Measurements from ENCODE around the gene ADAMTSL2. TPM values are rescaled to one million over a fixed set of nuclear protein-coding genes. Genes with fewer than 3 reads are reported as not detected.
A peak's percentile ranks its signal among the peaks of the same experiment; 100 is the strongest.

The ADAMTSL2 gene
- polyA plus RNA-seq, 2 of the 4 experiments (the other 2 are of a cell fraction), result not detected

DNA sequence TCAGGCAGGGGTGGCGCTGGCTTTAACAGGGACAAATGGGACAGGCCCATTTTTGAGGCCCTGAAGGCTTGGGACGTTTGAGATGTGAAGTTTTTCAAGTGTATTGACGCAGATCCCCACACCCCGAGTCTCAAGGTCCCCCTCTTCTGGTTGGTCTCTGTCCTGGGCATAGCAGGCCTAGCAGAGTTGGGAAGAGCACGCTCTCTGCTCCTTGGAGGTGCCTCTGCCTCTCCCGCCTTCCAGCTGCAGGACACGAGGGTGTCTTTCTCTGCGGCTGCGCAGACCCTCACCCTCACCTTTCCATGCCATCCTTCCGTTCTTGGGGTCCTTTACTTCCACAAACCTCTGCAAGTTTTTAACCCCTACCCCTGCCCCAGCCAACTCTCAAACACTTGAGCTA, 18.6 kb downstream of the ADAMTSL2 start:
- TF ChIP-seq NR3C1 (IDR thresholded peaks at IDR 0.05) (no peak), FOSB (CRISPR knock-in tag; IDR thresholded peaks at IDR 0.05) (no peak), MAZ (IDR thresholded peaks at IDR 0.05; ENCODE audit: borderline replicate concordance, low read depth, low read length) (no peak), ZFP36 (IDR thresholded peaks at IDR 0.05; ENCODE audit: borderline replicate concordance, partially characterized antibody) (no peak), BHLHE40 (IDR thresholded peaks at IDR 0.05; ENCODE audit: low read depth, low read length) (no peak), NFE2L2 (conservative IDR thresholded peaks at IDR 0.05; ENCODE audit: low read length) (no peak), E2F6 (IDR thresholded peaks at IDR 0.05; ENCODE audit: borderline replicate concordance, low read depth) (no peak), TFCP2L1 (CRISPR knock-in tag; IDR thresholded peaks at IDR 0.05) (no peak), RARB (CRISPR knock-in tag; IDR thresholded peaks at IDR 0.05) (no peak), ZNF302 (CRISPR knock-in tag; IDR thresholded peaks at IDR 0.05) (no peak), FOXS1 (CRISPR knock-in tag; IDR thresholded peaks at IDR 0.05) (no peak), ESRRA (IDR thresholded peaks at IDR 0.05; ENCODE audit: borderline replicate concordance, low read length) (no peak), RNF2 (IDR thresholded peaks at IDR 0.05; ENCODE audit: borderline replicate concordance, low read depth) (no peak), SREBF2 (IDR thresholded peaks at IDR 0.05) (no peak), REST (IDR thresholded peaks at IDR 0.05) (no peak), NPAS2 (CRISPR knock-in tag; IDR thresholded peaks at IDR 0.05; ENCODE audit: borderline replicate concordance) (no peak), HOXB13 (CRISPR knock-in tag; IDR thresholded peaks at IDR 0.05; ENCODE audit: low read depth) (no peak)
- TF ChIP-seq, protein P1, sequence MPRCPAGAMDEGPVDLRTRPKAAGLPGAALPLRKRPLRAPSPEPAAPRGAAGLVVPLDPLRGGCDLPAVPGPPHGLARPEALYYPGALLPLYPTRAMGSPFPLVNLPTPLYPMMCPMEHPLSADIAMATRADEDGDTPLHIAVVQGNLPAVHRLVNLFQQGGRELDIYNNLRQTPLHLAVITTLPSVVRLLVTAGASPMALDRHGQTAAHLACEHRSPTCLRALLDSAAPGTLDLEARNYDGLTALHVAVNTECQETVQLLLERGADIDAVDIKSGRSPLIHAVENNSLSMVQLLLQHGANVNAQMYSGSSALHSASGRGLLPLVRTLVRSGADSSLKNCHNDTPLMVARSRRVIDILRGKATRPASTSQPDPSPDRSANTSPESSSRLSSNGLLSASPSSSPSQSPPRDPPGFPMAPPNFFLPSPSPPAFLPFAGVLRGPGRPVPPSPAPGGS (IDR thresholded peaks at IDR 0.05), result no peak
- TF ChIP-seq, protein P2, sequence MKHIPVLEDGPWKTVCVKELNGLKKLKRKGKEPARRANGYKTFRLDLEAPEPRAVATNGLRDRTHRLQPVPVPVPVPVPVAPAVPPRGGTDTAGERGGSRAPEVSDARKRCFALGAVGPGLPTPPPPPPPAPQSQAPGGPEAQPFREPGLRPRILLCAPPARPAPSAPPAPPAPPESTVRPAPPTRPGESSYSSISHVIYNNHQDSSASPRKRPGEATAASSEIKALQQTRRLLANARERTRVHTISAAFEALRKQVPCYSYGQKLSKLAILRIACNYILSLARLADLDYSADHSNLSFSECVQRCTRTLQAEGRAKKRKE (CRISPR knock-in tag; IDR thresholded peaks at IDR 0.05; ENCODE audit: low read depth), result no peak
- Histone ChIP-seq H3K4me3 (no peak overlapping the region), H3K27ac (no peak overlapping the region), H3K4me1 (no peaks in the 10 kb centered on the region), H3K9me3 (no peaks in the 10 kb centered on the region), H3K4me2 (no peak overlapping the region)
- DNase-seq (ENCODE audit: low read depth in 1 of 2, low spot score in 1 of 2), result no peak
- CTCF ChIA-PET, result no interaction called here
- WGBS (ENCODE audit: missing lambda C conversion rate), result 58% methylated on average over 10 of the region's 10 CpGs
- POLR2A ChIA-PET, result no interaction called here
- ATAC-seq, result 0 out of 6 replicates have a peak, but pooled peaks of 1 of the 2 experiments have one; percentile 17
- FAIRE-seq, result no peak

DNA sequence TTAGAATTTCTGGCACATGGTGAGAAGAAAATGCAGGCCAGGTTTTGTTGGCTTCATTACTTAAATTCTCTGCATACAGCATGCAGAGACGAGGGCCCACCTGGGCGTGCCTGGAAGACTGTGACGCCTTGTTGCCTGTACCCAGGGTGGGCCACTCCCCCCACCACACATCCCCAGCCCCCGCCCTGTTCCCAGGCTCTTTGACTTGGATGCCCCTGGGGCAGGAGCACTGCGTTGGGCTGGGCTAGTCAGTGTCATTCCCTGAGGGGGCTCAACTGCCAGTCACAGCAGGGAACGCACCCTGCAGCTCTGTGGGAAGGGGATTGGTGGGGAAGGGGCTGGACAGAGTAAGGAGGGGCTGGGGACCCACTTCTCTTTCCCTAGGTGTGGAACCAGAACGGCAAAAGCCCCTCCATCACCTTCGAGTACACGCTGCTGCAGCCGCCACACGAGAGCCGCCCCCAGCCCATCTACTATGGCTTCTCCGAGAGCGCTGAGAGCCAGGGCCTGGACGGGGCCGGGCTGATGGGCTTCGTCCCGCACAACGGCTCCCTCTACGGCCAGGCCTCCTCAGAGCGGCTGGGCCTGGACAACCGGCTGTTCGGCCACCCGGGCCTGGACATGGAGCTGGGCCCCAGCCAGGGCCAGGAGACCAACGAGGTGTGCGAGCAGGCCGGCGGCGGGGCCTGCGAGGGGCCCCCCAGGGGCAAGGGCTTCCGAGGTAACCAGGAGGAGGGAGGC, 19.6 kb downstream of the ADAMTSL2 start:
- H3K4me3 ChIP-seq, result no peak overlapping the region
- DNase-seq (ENCODE audit: low read depth in 1 of 2, low spot score in 1 of 2) (no peak), FAIRE-seq (no peak), ATAC-seq (no peak)
- POLR2A ChIA-PET, result no interaction called here
- 72% methylated on average over 18 of the region's 31 CpGs for WGBS (ENCODE audit: missing lambda C conversion rate)
- CTCF ChIA-PET, result interaction anchor here (1.8 kb wide), 1 partner anchor 25 kb away, joined by 4 read pairs; no protein-coding TSS in a partner anchor
- H3K4me2 ChIP-seq, result no peak overlapping the region
- peaks cover 3% of the 10 kb centered on the region; the same call in 1 of the 3 replicates for H3K4me1 ChIP-seq
- no peaks in the 10 kb centered on the region for H3K9me3 ChIP-seq
- H3K27ac ChIP-seq, result no peak overlapping the region
- no peak for TF ChIP-seq NPAS2 (CRISPR knock-in tag; IDR thresholded peaks at IDR 0.05; ENCODE audit: borderline replicate concordance)
- no peak for TF ChIP-seq FOXS1 (CRISPR knock-in tag; IDR thresholded peaks at IDR 0.05)
- no peak for TF ChIP-seq RAD21 (conservative IDR thresholded peaks at IDR 0.05 in 1 of 2, IDR thresholded peaks at IDR 0.05 in 1 of 2)
- no peak for TF ChIP-seq KDM1A (IDR thresholded peaks at IDR 0.05; ENCODE audit: low read depth)
- TF ChIP-seq ZFP36 (IDR thresholded peaks at IDR 0.05; ENCODE audit: borderline replicate concordance, partially characterized antibody), result no peak
- no peak for TF ChIP-seq HOXB5 (CRISPR knock-in tag; IDR thresholded peaks at IDR 0.05)
- no peak for TF ChIP-seq REST (IDR thresholded peaks at IDR 0.05)
- TF ChIP-seq POLR2AphosphoS2 (conservative IDR thresholded peaks at IDR 0.05; ENCODE audit: low read length), result no peak
- no peak for TF ChIP-seq ZNF302 (CRISPR knock-in tag; IDR thresholded peaks at IDR 0.05)
- TF ChIP-seq CBX8 (IDR thresholded peaks at IDR 0.05), result no peak
- no peak for TF ChIP-seq HDAC2 (IDR thresholded peaks at IDR 0.05)
- TF ChIP-seq FOSL2 (IDR thresholded peaks at IDR 0.05), result no peak
- no peak for TF ChIP-seq FOSL2 (CRISPR knock-in tag; IDR thresholded peaks at IDR 0.05)
